Measurements from ENCODE around the gene TRPM3.
A peak's percentile ranks its signal among the peaks of the same experiment; 100 is the strongest.
"Not testable (repeated sequence)": the region's sequence is repeated elsewhere in the genome, so short reads cannot be mapped to it uniquely, and the experiment has no call there.

The TRPM3 gene

GRCh38 chr9:70658765-70659164, 462.7 kb downstream of the TRPM3 start:
- no peak for DNase-seq (ENCODE audit: low read depth in 2 of 2)

DNA sequence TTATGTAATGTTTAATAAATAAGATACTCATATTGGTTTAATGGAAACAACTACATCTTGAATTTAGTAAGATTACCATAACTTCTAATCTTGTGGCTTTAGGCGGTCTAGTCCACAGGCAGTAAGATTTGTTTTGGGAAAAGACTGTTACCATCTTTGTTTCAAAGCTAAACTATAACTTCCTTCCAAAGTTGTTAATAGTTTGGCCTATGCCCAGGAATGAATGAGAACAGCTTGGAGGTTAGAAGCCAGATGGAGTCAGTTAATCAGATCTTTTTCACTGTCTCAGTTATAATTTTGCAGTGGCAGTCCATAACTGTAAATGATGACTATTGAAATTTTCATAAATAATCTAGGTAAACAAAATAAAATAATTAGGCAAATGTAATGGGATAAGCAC, 465.1 kb downstream of the TRPM3 start:
- DNase-seq (ENCODE audit: low read depth in 2 of 2), result no peak

- no peak for DNase-seq (ENCODE audit: low read depth in 2 of 2)
Measured at GRCh38 chr9:70654144-70654543, 467.3 kb downstream of the TRPM3 start.

- not testable (repeated sequence) for DNase-seq (ENCODE audit: low read depth in 2 of 2)
Measured at GRCh38 chr9:70644627-70645026, 476.8 kb downstream of the TRPM3 start.

DNA sequence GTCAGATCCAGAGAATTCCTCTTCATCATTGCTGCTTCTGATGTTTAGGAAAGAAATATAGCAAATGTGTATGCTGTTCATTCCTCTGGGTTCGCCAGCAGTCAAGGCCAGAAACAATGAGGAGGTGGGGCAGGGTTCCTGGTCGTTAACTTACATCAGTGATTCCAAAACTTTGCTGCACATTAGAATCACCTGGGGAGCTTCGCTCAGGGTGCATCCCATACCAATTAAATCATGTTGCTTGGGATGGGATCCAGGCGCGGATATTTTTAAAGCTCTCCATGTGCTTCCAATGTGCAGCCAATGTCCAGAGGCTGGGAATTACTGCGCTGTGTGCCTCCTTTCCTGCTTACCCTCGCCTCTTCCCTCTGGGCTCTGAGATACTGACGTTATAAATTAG, 479.1 kb downstream of the TRPM3 start:
- DNase-seq (ENCODE audit: low read depth in 2 of 2), result no peak

DNA sequence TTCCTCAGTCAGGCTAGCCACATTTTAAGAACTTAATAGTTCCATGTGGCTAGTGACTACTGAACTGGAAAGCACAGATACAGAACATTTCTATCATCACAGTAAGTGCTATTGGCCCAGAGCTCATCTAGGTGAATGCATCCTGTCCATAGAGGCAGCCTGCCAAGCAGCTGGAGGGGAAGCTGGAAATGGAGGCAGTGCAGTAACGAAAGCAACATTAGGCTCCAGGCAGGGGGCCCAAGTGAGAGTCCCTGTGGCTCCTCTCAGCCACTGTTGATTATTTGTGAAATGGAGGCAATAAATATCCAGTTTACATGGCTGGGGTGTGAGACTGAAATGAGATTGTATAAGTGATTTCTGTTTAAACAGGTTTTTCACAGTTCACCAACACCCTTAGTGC, 479.8 kb downstream of the TRPM3 start:
- no peak for DNase-seq (ENCODE audit: low read depth in 2 of 2)

- no peak for DNase-seq (ENCODE audit: low read depth in 2 of 2)
Measured at GRCh38 chr9:70641031-70641430, 480.4 kb downstream of the TRPM3 start.

DNA sequence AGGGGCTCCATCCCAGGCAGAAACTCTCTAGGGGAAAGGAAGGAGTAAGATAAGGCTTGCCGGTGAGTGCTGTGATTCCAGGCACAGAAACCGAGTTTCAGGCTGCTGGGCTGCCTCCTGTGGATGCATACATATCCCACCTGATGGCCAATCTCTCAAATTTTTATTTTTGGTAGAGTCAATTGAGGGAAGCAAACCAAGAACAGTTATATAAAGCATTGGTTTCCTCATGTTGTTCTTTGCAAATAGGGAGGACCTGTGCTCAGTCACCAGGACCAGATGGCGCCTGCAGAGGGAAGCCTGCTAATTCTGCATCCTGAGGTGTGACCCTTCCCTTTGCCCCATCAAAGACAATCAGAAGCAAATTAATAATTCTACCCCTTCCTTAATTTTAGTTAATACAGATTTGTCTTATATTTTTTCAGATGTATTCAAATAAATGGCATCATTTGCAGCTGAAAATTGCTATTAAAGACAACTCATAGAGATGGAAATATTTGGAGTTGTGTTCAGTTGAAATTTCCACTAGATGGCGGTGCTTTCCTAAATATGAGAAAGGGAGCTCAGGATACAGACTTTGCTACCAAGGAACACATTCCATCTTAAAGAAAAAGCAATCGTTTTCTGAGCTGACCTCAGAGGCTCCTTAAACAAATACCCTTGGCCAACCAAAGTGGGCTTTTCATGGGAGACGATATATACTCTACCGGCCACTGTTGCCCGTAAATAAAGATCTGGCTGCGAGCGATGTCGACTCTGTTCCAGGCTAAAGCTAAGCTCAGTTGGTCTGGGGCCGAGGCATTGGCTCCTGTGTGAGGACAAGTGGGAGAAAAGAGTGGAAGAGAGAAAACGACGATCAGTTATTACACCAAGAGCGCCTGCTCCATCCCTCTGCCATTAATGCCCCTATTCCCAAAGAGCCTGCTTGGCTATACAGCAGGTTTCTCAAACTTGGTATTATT, 481.3 kb downstream of the TRPM3 start:
- peak; percentile 29 to 40 for DNase-seq (ENCODE audit: low read depth in 2 of 2)

- DNase-seq (ENCODE audit: low read depth in 2 of 2), result no peak
Measured at GRCh38 chr9:70635790-70636189, 485.6 kb downstream of the TRPM3 start.

GRCh38 chr9:70634696-70635095, 486.7 kb downstream of the TRPM3 start:
- no peak for DNase-seq (ENCODE audit: low read depth in 2 of 2)

GRCh38 chr9:70630971-70631370, 490.4 kb downstream of the TRPM3 start:
- DNase-seq (ENCODE audit: low read depth in 2 of 2), result no peak

GRCh38 chr9:70629080-70629685, 492.2 kb downstream of the TRPM3 start:
- not testable (repeated sequence) for DNase-seq (ENCODE audit: low read depth in 2 of 2)

- DNase-seq (ENCODE audit: low read depth in 2 of 2), result no peak
Measured at GRCh38 chr9:70625078-70625477, 496.3 kb downstream of the TRPM3 start.

DNA sequence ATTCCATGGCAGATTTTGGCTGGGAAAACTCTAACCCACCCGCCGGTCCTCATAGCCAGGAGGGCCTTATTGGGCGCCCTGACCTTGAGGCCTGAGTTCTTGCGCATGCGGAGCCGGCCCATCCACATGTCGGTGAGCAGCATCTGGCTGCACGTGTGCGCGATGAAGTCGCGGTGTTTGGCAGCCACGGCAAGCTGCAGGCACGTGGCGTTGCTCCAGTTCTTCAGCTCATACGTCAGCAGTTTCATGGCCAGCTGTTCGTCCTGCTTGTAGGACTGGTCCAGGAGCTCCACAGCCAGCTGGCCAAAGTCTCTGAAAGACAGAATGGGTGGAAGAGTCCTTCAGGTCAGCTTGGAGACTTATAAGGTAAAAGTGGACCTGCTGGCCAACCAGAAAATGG, 502.6 kb downstream of the TRPM3 start:
- DNase-seq (ENCODE audit: low read depth in 2 of 2), result no peak

GRCh38 chr9:70617033-70617828, 504.2 kb downstream of the TRPM3 start:
- no peak for DNase-seq (ENCODE audit: low read depth in 2 of 2)

DNA sequence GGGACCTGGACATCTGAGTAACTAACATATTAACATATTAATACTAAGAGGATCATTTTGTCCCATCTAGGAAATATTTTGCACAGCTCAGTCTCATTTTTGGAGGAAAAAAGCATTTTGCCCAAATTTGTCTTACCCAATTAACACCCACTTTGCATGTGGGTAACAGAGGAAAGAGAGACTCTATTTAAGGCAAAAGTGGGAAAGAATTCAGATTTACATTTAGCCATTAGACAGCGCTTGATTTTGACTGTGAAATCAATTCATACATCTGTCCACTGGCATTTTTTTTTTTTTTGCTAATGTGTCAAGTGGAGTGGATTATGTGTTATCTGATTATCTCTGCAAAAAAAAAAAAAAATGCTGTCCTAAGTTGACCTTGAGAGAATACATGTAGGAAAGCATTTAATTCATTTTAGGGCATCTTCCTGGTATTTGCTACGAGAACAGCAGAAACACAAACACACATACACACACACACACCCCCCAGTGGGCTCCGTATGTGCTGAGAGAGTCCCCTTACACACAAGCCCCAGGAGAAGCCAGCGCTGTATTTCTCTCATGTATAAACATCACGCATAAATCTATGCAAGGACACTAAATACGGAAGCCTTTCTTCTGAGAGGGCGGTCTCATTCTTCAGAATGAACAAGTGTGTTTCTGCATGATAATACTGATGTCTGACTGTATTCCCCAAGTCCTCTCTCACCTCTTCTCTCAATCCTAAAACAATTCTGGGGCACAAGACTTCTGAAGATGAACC, 505.0 kb downstream of the TRPM3 start:
- no peak for DNase-seq (ENCODE audit: low read depth in 2 of 2)

DNA sequence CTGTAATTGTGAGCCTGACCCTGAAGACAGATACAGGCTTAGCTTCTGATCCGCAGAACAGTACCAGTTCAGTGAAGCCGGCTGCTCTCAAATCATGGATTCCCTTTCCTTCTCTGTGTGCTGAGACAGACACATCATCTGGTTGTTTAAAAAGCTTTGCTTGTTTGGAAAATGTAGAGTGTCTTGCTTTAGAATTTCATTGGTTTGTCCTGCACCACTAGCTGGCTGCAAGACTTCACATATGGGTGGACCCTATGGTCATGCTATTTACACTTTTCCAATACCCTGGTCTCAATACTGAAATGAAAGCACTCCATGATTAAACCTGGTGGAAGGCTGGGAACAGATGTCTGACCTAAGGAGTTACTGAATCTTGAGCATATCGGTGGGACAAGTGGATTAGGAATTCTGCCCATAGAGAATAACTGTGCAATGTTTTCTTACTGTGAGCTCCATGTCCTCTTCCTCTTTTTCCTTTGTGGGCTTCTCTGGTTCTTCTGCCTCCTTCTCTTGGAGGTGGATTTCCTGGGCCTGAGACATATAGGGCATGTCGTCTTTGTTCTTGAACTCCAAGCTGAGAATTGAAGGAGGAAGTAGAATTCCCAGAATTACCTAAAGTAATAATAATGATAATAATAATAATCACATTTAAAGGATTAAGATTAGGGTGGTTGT, 505.8 kb downstream of the TRPM3 start:
- DNase-seq (ENCODE audit: low read depth in 2 of 2), result no peak

DNA sequence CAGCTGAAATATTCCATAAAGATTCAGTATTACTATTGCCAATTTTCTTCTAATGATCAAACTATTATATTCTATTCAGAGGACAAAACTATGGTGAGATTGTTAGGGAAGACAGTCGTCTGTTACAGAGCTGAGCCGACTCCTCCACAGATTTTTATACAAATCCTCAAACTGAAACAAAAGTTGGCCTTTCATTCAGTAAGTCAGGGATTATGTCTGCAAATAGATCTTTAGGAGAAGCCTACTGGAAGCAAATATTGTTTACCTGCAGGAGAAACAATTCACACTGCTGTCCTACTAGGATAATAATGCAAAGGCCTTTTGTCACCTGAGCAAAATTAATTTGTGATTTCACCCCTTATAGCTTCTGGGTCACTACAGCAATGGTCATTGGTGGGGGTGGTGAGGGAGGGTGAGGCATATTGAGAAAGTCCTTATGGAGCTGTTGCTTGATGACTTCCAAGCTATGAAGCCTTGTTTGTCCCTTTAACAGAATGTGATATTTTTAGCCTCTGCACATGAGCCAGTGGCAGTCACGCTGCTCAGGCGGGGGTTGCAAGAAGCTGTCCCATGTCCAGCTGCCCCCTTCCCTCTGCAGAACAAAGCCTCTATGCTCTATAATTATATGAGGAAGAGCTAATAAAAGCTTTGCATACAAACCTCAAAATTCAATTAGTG, 506.5 kb downstream of the TRPM3 start:
- DNase-seq (ENCODE audit: low read depth in 2 of 2), result no peak

GRCh38 chr9:70613024-70613768, 508.2 kb downstream of the TRPM3 start:
- no peak for DNase-seq (ENCODE audit: low read depth in 2 of 2)

GRCh38 chr9:70610287-70610644, 511.2 kb downstream of the TRPM3 start:
- no peak for DNase-seq (ENCODE audit: low read depth in 2 of 2)
